Kidney epithelial cell (primary cell): Measurements from ENCODE around the gene KIF26B. TPM values are rescaled to one million over a fixed set of nuclear protein-coding genes. Genes with fewer than 3 reads are reported as not detected.

Experiments
- DNase-seq: peaks from one replicate; pipeline ENCODE4 v3.0.0-alpha.2; 2010; ENCODE audit warnings: low read depth
- H3K27me3 ChIP-seq: 2 replicates; pipeline ENCODE4 v1.6.0; 2011; ENCODE audit warnings: low read length; ENCODE audit not compliant: control insufficient read depth, insufficient read depth
- H3K36me3 ChIP-seq: 2 replicates; pipeline ENCODE4 v1.5.1; 2011; ENCODE audit warnings: low read length; ENCODE audit not compliant: control insufficient read depth, insufficient read depth
- H3K4me3 ChIP-seq: 2 replicates; pipeline ENCODE4 v1.5.1; 2011; ENCODE audit warnings: low read depth, mild to moderate bottlenecking, control low read depth, low read length
- CTCF ChIP-seq: IDR thresholded peaks from 2 replicates; pipeline ENCODE4 v1.5.1; 2011; ENCODE audit warnings: mild to moderate bottlenecking, moderate library complexity, low read length, control low read depth, inconsistent platforms; ENCODE audit not compliant: insufficient read depth, poor library complexity, severe bottlenecking
- total RNA-seq: library from RNA; depleted of rRNA; stranded (reverse); fragments of >200 nt; gene quantifications from 2 replicates; pipeline ENCODE4 v1.2.3, GENCODE V29; 2015

KIF26B gene
- total RNA-seq, 1 donor from 2014 or later = 14.6 TPM

- no peak for DNase-seq
- Histone ChIP-seq H3K36me3 (peaks cover 1% of the 10 kb centered on the region), H3K4me3 (no peak overlapping the region), H3K27me3 (no peaks in the 10 kb centered on the region)
- no peak for TF ChIP-seq CTCF
Observed at GRCh38 chr1:245688536-245689453, 534.0 kb downstream of the KIF26B start.

- Histone ChIP-seq H3K36me3 (peaks cover 1% of the 10 kb centered on the region), H3K4me3 (no peak overlapping the region), H3K27me3 (no peaks in the 10 kb centered on the region)
- no peak for TF ChIP-seq CTCF
- no peak for DNase-seq
Observed at GRCh38 chr1:245690156-245690690, 535.4 kb downstream of the KIF26B start.

GRCh38 chr1:245690946-245691541 is 536.3 kb downstream of the KIF26B start:
- Histone ChIP-seq H3K27me3 (no peaks in the 10 kb centered on the region), H3K36me3 (peaks cover 1% of the 10 kb centered on the region), H3K4me3 (no peak overlapping the region)
- no peak for DNase-seq
- no peak for TF ChIP-seq CTCF

- H3K27me3 ChIP-seq = no peaks in the 10 kb centered on the region
- H3K4me3 ChIP-seq = no peak overlapping the region
- DNase-seq = no peak
- no peak for TF ChIP-seq CTCF
- H3K36me3 ChIP-seq = no peaks in the 10 kb centered on the region
Observed at GRCh38 chr1:245691897-245692296, 537.1 kb downstream of the KIF26B start.

- DNase-seq = no peak
- Histone ChIP-seq H3K4me3 (no peak overlapping the region), H3K27me3 (no peaks in the 10 kb centered on the region), H3K36me3 (no peaks in the 10 kb centered on the region)
- TF ChIP-seq CTCF = no peak
Observed at GRCh38 chr1:245692318-245692717, 537.5 kb downstream of the KIF26B start.
